MM.1S (cell line): ENCODE data around the gene MIA2.

Experiments used
- DNase-seq: peaks from one replicate; pipeline ENCODE4 v3.0.0-alpha.2; 2015
- H2AFZ ChIP-seq: fragments of 300-600 bp; sonication (generic); 2 replicates; pipeline ENCODE4 v1.6.0; 2016; ENCODE audit warnings: antibody characterized with exemption, low read length
- H3F3A ChIP-seq: fragments of 300-600 bp; sonication (generic); 2 replicates; pipeline ENCODE4 v1.6.1; 2016; ENCODE audit warnings: mild to moderate bottlenecking, antibody characterized with exemption, low read length, moderate library complexity, mixed read lengths; ENCODE audit not compliant: insufficient read depth
- H3K27ac ChIP-seq: fragments of 300-600 bp; sonication (generic); 2 replicates; pipeline ENCODE4 v1.5.1; 2016; ENCODE audit warnings: mild to moderate bottlenecking, low read length
- H3K27me3 ChIP-seq: fragments of 300-600 bp; sonication (generic); replicated peaks from 2 replicates; pipeline ENCODE4 v1.6.0; 2016; ENCODE audit warnings: low read length; ENCODE audit not compliant: insufficient read depth
- H3K36me3 ChIP-seq: fragments of 300-600 bp; sonication (generic); replicated peaks from 2 replicates; pipeline ENCODE4 v1.6.1; 2016; ENCODE audit warnings: mild to moderate bottlenecking, low read length, mixed read lengths; ENCODE audit not compliant: insufficient read depth
- H3K4me1 ChIP-seq: fragments of 300-600 bp; sonication (generic); 2 replicates; pipeline ENCODE4 v1.6.1; 2016; ENCODE audit warnings: low read length, mixed read lengths
- H3K4me2 ChIP-seq: fragments of 300-600 bp; sonication (generic); 2 replicates; pipeline ENCODE4 v1.6.0; 2016; ENCODE audit warnings: low read depth, low read length
- H3K4me3 ChIP-seq: fragments of 300-600 bp; sonication (generic); 2 replicates; pipeline ENCODE4 v1.5.1; 2016; ENCODE audit warnings: low read length, mixed read lengths
- H3K79me2 ChIP-seq: fragments of 300-600 bp; sonication (generic); 2 replicates; pipeline ENCODE4 v1.6.1; 2016; ENCODE audit warnings: mixed run types, low read length, mixed read lengths
- H3K9ac ChIP-seq: fragments of 300-600 bp; sonication (generic); 2 replicates; pipeline ENCODE4 v1.6.1; 2016; ENCODE audit warnings: low read length, mixed read lengths
- H3K9me2 ChIP-seq: fragments of 300-600 bp; sonication (generic); replicated peaks from 2 replicates; pipeline ENCODE4 v1.6.1; 2016; ENCODE audit warnings: mild to moderate bottlenecking, low read length, mixed read lengths; ENCODE audit not compliant: insufficient read depth
- H3K9me3 ChIP-seq: fragments of 300-600 bp; sonication (generic); replicated peaks from 2 replicates; pipeline ENCODE4 v1.6.1; 2016; ENCODE audit warnings: mild to moderate bottlenecking, low read length, mixed read lengths; ENCODE audit not compliant: insufficient read depth
- H4K20me1 ChIP-seq: fragments of 300-600 bp; sonication (generic); 2 replicates; pipeline ENCODE4 v1.6.1; 2016; ENCODE audit warnings: mild to moderate bottlenecking, low read length, moderate library complexity, mixed read lengths; ENCODE audit not compliant: insufficient read depth
- CTCF ChIP-seq: fragments of 300-600 bp; sonication (generic); IDR thresholded peaks from 2 replicates; pipeline ENCODE4 v1.5.1; 2016; ENCODE audit warnings: antibody characterized with exemption, low read length, mixed read lengths
- EZH2 ChIP-seq: fragments of 300-600 bp; sonication (generic); optimal IDR thresholded peaks from 2 replicates; pipeline ENCODE3; 2017; ENCODE audit warnings: low read depth, mild to moderate bottlenecking, antibody characterized with exemption, low read length, mixed read lengths
- EZH2phosphoT487 ChIP-seq: fragments of 300-600 bp; sonication (generic); IDR thresholded peaks from 2 replicates; pipeline ENCODE4 v1.6.1; 2018; ENCODE audit warnings: antibody characterized with exemption, low read length

Gene MIA2

GRCh38 chr14:39318574-39318973 is 84.9 kb downstream of the MIA2 start:
- H3K9me3 ChIP-seq = no peaks in the 10 kb centered on the region
- H3K27ac ChIP-seq = no peak overlapping the region
- no peak for TF ChIP-seq EZH2phosphoT487
- no peak for TF ChIP-seq EZH2
- no peak for TF ChIP-seq CTCF
- no peaks in the 10 kb centered on the region for H3K36me3 ChIP-seq
- no peaks in the 10 kb centered on the region for H3K4me1 ChIP-seq
- DNase-seq = no peak
- no peak overlapping the region for H3K4me3 ChIP-seq
- H3K27me3 ChIP-seq = no peaks in the 10 kb centered on the region
- H2AFZ ChIP-seq = no peak overlapping the region
- no peaks in the 10 kb centered on the region for H3K79me2 ChIP-seq
- no peaks in the 10 kb centered on the region for H4K20me1 ChIP-seq
- H3K4me2 ChIP-seq = no peak overlapping the region
- no peaks in the 10 kb centered on the region for H3F3A ChIP-seq
- no peak overlapping the region for H3K9ac ChIP-seq
- no peaks in the 10 kb centered on the region for H3K9me2 ChIP-seq

DNA sequence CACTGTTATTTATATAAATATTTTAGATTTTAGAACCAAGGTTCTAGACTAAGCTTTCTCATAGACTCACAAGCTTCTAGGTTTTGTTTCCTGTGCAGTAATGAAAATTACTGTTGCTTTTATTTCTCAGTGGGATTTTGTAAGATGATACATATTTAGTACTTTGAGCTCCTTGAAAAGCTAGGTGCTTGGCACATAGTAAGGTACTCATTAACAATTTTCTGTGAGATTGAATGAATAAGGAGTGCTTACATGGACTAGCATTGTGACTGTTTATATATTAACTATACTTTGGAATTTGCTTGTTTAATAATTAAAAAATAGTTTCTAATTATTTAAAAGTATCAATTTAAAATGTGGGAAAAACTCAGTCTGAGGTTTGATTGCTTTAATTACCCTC is 85.7 kb downstream of the MIA2 start:
- Histone ChIP-seq H3K36me3 (no peaks in the 10 kb centered on the region), H3K9me2 (no peaks in the 10 kb centered on the region), H3K9ac (no peak overlapping the region), H3K27ac (no peak overlapping the region), H3K9me3 (no peaks in the 10 kb centered on the region), H3F3A (no peaks in the 10 kb centered on the region), H2AFZ (no peak overlapping the region), H3K4me1 (no peaks in the 10 kb centered on the region), H3K4me2 (no peak overlapping the region), H4K20me1 (no peaks in the 10 kb centered on the region), H3K79me2 (no peaks in the 10 kb centered on the region), H3K27me3 (no peaks in the 10 kb centered on the region), H3K4me3 (no peak overlapping the region)
- DNase-seq = no peak
- TF ChIP-seq EZH2phosphoT487 (no peak), EZH2 (no peak), CTCF (no peak)

DNA sequence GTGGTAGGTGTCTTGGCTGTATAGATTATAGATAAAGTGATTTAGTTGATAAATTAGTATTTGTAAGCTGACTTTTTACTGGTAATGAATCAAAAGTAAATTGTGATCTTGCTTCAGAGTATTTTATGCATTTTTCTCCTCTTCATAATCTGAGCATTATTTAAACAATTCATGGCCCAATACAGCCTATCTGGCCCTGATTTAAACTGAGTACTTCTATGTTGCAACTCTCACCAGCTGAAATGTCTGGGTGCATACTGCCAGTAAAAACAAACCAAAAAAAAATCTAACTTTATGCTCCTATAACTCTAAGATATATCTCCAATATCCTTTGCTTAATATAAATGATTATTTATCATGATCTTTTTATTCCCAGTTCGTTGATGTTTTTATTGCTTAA is 86.6 kb downstream of the MIA2 start:
- no peak for DNase-seq
- no peaks in the 10 kb centered on the region for H3K9me2 ChIP-seq
- no peaks in the 10 kb centered on the region for H3F3A ChIP-seq
- no peaks in the 10 kb centered on the region for H3K27me3 ChIP-seq
- no peak overlapping the region for H3K9ac ChIP-seq
- H3K36me3 ChIP-seq = no peaks in the 10 kb centered on the region
- H3K4me1 ChIP-seq = no peaks in the 10 kb centered on the region
- H3K79me2 ChIP-seq = no peaks in the 10 kb centered on the region
- no peak overlapping the region for H3K4me3 ChIP-seq
- H3K9me3 ChIP-seq = no peaks in the 10 kb centered on the region
- no peak overlapping the region for H3K4me2 ChIP-seq
- H4K20me1 ChIP-seq = no peaks in the 10 kb centered on the region
- no peak overlapping the region for H3K27ac ChIP-seq
- no peak overlapping the region for H2AFZ ChIP-seq
- TF ChIP-seq EZH2 (no peak), CTCF (no peak), EZH2phosphoT487 (no peak)
